Endothelial cell of umbilical vein (primary cell): ENCODE measurements around the gene CLCN6. TPM values are rescaled to one million over a fixed set of nuclear protein-coding genes. Genes with fewer than 3 reads are reported as not detected.

Source experiments
- BruUV-seq: library from RNA; stranded (reverse); fragments of 400-500 nt; replicated peaks from 2 replicates; lab custom pipeline; 2021; lab: Mats Ljungman, UMichigan
- CTCF ChIA-PET: fragments of 300-600, 350-600 bp; sonication (Branson Sonifier 250); formaldehyde crosslinking; loops from one replicate; lab custom pipeline; 2021; ENCODE audit warnings: antibody characterized with exemption, inconsistent platforms; lab: Charles Lee
- POLR2A ChIA-PET: fragments of 300-600, 350-600 bp; sonication (Branson Sonifier 250); formaldehyde crosslinking; loops from one replicate; lab custom pipeline; 2021; ENCODE audit warnings: antibody characterized with exemption, inconsistent platforms; lab: Charles Lee
- DNase-seq: peaks from one replicate; pipeline ENCODE4 v3.0.0-alpha.2; 2011; ENCODE audit warnings: low read depth, low spot score
- FAIRE-seq: peaks from 2 replicates; lab custom pipeline; 2011; peaks lifted over from hg19 to GRCh38; lab: Jason Lieb, UNC
- H2AFZ ChIP-seq: 2 replicates; pipeline ENCODE4 v1.6.0; 2012; ENCODE audit warnings: low read depth, low read length, control low read depth, inconsistent platforms
- H3K27ac ChIP-seq: 2 replicates; pipeline ENCODE4 v1.5.1; 2011; ENCODE audit warnings: low read depth, mild to moderate bottlenecking, control low read depth, low read length, moderate library complexity; ENCODE audit not compliant: insufficient read depth
- H3K27me3 ChIP-seq, 2 experiments: 2 replicates each; pipeline versions ENCODE4 v1.6.0 to v1.6.1; 2011; ENCODE audit warnings: low read length in 2 of 2, mixed read lengths in 1 of 2; ENCODE audit not compliant: control insufficient read depth in 2 of 2, insufficient read depth in 2 of 2
- H3K36me3 ChIP-seq, 2 experiments: 2 replicates in 1 of 2; 3 replicates in 1 of 2; pipeline ENCODE4 v1.5.1; 2011; ENCODE audit warnings: low read length in 2 of 2, mild to moderate bottlenecking in 1 of 2, moderate library complexity in 1 of 2; ENCODE audit not compliant: control insufficient read depth in 2 of 2, insufficient read depth in 2 of 2; ENCODE audit errors: extremely low read depth in 1 of 2
- H3K4me1 ChIP-seq: 3 replicates; pipeline ENCODE4 v1.5.1; 2011; ENCODE audit warnings: mild to moderate bottlenecking, low read length; ENCODE audit not compliant: control insufficient read depth, insufficient read depth; ENCODE audit errors: extremely low read depth
- H3K4me2 ChIP-seq: 2 replicates; pipeline ENCODE4 v1.6.1; 2011; ENCODE audit warnings: low read length, control low read depth, mixed read lengths; ENCODE audit not compliant: insufficient read depth
- H3K4me3 ChIP-seq, 3 experiments: fragments of 200-600 bp in 1 of 3; sonication (generic), shearing (Covaris generic) in 1 of 3; replicated peaks in 1 of 3; 2 replicates each; pipeline ENCODE4 v1.5.1; 2011 to 2016; ENCODE audit warnings: control low read depth in 3 of 3, low read length in 3 of 3, mild to moderate bottlenecking in 2 of 3, inconsistent platforms in 1 of 3, low read depth in 1 of 3, moderate library complexity in 1 of 3; ENCODE audit not compliant: insufficient read depth in 1 of 3
- H3K79me2 ChIP-seq: 2 replicates; pipeline ENCODE4 v1.6.0; 2012; ENCODE audit warnings: low read length, inconsistent platforms; ENCODE audit not compliant: control insufficient read depth, insufficient read depth
- H3K9ac ChIP-seq: replicated peaks from 2 replicates; pipeline ENCODE3; 2011; ENCODE audit warnings: low read length, control low read depth; ENCODE audit not compliant: insufficient read depth; ENCODE audit errors: extremely low read depth
- H3K9me1 ChIP-seq: replicated peaks from 3 replicates; pipeline ENCODE4 v1.6.0; 2011; ENCODE audit warnings: mild to moderate bottlenecking, low read length; ENCODE audit not compliant: control insufficient read depth, insufficient read depth; ENCODE audit errors: extremely low read depth
- H3K9me3 ChIP-seq: replicated peaks from 2 replicates; pipeline ENCODE4 v1.5.1; 2012; ENCODE audit warnings: low read length, inconsistent platforms; ENCODE audit not compliant: control insufficient read depth, insufficient read depth
- H4K20me1 ChIP-seq: replicated peaks from 2 replicates; pipeline ENCODE3; 2011; ENCODE audit warnings: mild to moderate bottlenecking, low read length; ENCODE audit not compliant: control insufficient read depth, insufficient read depth; ENCODE audit errors: extremely low read depth
- EZH2 ChIP-seq: IDR thresholded peaks from 2 replicates; pipeline ENCODE4 v1.6.1; 2012; ENCODE audit warnings: borderline replicate concordance, low read depth, mild to moderate bottlenecking, moderate library complexity, low read length, inconsistent platforms; ENCODE audit not compliant: severe bottlenecking
- FOS ChIP-seq: IDR thresholded peaks from 2 replicates; pipeline ENCODE4 v1.6.1; 2011; ENCODE audit warnings: mild to moderate bottlenecking, low read length, moderate library complexity, borderline replicate concordance; ENCODE audit not compliant: insufficient read depth
- GATA2 ChIP-seq: IDR thresholded peaks from 2 replicates; pipeline ENCODE4 v1.7.0; 2011; ENCODE audit warnings: low read depth, mild to moderate bottlenecking, moderate library complexity, mixed read lengths, low read length; ENCODE audit not compliant: insufficient read length, insufficient read depth
- JUN ChIP-seq: IDR thresholded peaks from 2 replicates; pipeline ENCODE4 v1.6.1; 2011; ENCODE audit warnings: borderline replicate concordance, low read depth; ENCODE audit not compliant: insufficient read length, insufficient read depth
- MYC ChIP-seq: IDR thresholded peaks from one replicate; pipeline ENCODE4 v1.6.1; 2011; ENCODE audit warnings: mild to moderate bottlenecking, low read depth, low read length
- POLR2A ChIP-seq: IDR thresholded peaks from 2 replicates; pipeline ENCODE4 v1.6.1; 2012; ENCODE audit warnings: low read depth, mild to moderate bottlenecking, control low read depth, low read length
- POLR2AphosphoS5 ChIP-seq: IDR thresholded peaks from 2 replicates; pipeline ENCODE4 v1.6.1; 2012; ENCODE audit warnings: low read depth, mild to moderate bottlenecking, control low read depth, low read length, moderate library complexity; ENCODE audit not compliant: insufficient read depth
- dilution Hi-C: fragments of 300-500 bp; cut with MboI; formaldehyde crosslinking; loops from one replicate; pipeline ENCODE4 v1.15.0; 2019; ENCODE audit warnings: low sequenced_read_pairs; ENCODE audit not compliant: extremely low pct_ligation_motif_present
- intact Hi-C: fragments of 100-400 bp; cut with micrococcal nuclease; formaldehyde crosslinking; loops from one replicate; pipeline ENCODE4 v1.10.0; 2022
- polyA plus RNA-seq, 4 experiments: library from polyadenylated mRNA; depleted of rRNA in 3 of 4; stranded (reverse) in 3 of 4; unstranded in 1 of 4; fragments of >200 nt; gene quantifications; 2 replicates each; pipeline versions ENCODE4 v1.2.1 to v1.2.3, GENCODE V29; 2011 to 2012; ENCODE audit warnings: missing spikeins in 1 of 4
- total RNA-seq: library from RNA; stranded (reverse); gene quantifications from 2 replicates; pipeline ENCODE4 v1.2.3, GENCODE V29; 2021
- TF ChIP-seq, protein P1 (sequence below), 2 donors: IDR thresholded peaks; 1 replicate in 1 of 2; 2 replicates in 1 of 2; pipeline ENCODE4 v1.5.1; 2011; ENCODE audit warnings: low read length in 2 of 2, mild to moderate bottlenecking in 2 of 2, moderate library complexity in 2 of 2, control low read depth in 1 of 2, inconsistent platforms in 1 of 2, low read depth in 1 of 2; ENCODE audit not compliant: insufficient read depth in 1 of 2; ENCODE audit errors: extremely low read depth in 1 of 2
- TF ChIP-seq, protein P2 (sequence below): IDR thresholded peaks from 2 replicates; pipeline ENCODE4 v1.6.1; 2011; ENCODE audit not compliant: insufficient read depth, insufficient read length

Gene CLCN6
- total and polyA plus RNA-seq, 2 donors (not counting 3 experiments of a cell fraction or from before 2014, with no cell fraction given), result 20.4 to 41.2 TPM

DNA sequence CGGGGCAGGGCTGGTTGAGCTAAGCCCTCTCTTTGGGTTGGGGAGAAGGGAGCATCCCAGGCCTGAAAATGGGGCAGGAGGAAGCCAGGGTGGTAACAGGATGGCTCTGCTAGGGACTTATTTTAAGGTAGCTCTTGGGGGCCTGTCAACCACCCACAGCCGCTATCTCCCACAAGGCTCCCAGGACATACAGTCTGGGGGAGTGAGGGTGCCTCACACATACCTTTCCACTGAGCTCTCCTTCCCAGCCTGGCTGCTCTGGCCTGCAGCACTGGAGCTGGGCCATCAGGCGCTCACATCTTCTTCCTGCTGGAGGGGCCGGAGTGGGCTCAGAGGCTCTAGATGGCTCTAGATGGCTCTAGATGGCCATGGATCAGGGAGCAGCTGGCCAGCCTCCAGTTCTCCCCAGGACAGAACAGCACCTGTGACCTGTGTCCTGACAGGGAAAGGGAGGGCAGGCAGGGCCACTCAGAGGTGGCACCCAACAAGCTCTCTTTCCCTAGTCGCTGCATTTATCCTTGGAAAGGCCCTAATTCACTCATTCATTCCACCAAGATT lies 63.7 kb downstream of the CLCN6 start:
- no peaks in the 10 kb centered on the region for H3K27me3 ChIP-seq
- no peaks in the 10 kb centered on the region for H3K36me3 ChIP-seq
- H3K4me3 ChIP-seq, result no peak overlapping the region
- dilution Hi-C loops, result no loop called here
- no peaks in the 10 kb centered on the region for H3K9me3 ChIP-seq
- no peaks in the 10 kb centered on the region for H3K4me1 ChIP-seq
- no peak overlapping the region for H3K4me2 ChIP-seq
- POLR2A ChIA-PET, result no interaction called here
- H3K9me1 ChIP-seq, result no peaks in the 10 kb centered on the region
- TF ChIP-seq EZH2, result no peak
- TF ChIP-seq, protein P1, sequence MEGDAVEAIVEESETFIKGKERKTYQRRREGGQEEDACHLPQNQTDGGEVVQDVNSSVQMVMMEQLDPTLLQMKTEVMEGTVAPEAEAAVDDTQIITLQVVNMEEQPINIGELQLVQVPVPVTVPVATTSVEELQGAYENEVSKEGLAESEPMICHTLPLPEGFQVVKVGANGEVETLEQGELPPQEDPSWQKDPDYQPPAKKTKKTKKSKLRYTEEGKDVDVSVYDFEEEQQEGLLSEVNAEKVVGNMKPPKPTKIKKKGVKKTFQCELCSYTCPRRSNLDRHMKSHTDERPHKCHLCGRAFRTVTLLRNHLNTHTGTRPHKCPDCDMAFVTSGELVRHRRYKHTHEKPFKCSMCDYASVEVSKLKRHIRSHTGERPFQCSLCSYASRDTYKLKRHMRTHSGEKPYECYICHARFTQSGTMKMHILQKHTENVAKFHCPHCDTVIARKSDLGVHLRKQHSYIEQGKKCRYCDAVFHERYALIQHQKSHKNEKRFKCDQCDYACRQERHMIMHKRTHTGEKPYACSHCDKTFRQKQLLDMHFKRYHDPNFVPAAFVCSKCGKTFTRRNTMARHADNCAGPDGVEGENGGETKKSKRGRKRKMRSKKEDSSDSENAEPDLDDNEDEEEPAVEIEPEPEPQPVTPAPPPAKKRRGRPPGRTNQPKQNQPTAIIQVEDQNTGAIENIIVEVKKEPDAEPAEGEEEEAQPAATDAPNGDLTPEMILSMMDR (IDR thresholded peaks at IDR 0.05; ENCODE audit: extremely low read depth in 1 of 2, insufficient read depth in 1 of 2, low read depth in 1 of 2, low read length in 2 of 2), result no peak
- no peak for TF ChIP-seq POLR2AphosphoS5
- TF ChIP-seq JUN, result no peak
- TF ChIP-seq, protein P2, sequence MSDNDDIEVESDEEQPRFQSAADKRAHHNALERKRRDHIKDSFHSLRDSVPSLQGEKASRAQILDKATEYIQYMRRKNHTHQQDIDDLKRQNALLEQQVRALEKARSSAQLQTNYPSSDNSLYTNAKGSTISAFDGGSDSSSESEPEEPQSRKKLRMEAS, result no peak
- TF ChIP-seq MYC, result no peak
- TF ChIP-seq FOS, result no peak
- TF ChIP-seq POLR2A, result no peak
- TF ChIP-seq GATA2, result no peak
- no peaks in the 10 kb centered on the region for H4K20me1 ChIP-seq
- intact Hi-C loops, result no loop called here
- no peaks in the 10 kb centered on the region for H3K79me2 ChIP-seq
- no peak overlapping the region for H3K27ac ChIP-seq
- DNase-seq, result no peak
- H3K9ac ChIP-seq, result no peak overlapping the region
- no peak overlapping the region for H2AFZ ChIP-seq
- FAIRE-seq, result no peak
- BruUV-seq, result no TSS peak
- CTCF ChIA-PET, result no interaction called here
